SK-N-SH (cell line): ENCODE results near the gene SHBG. TPM values are rescaled to one million over a fixed set of nuclear protein-coding genes. Genes with fewer than 3 reads are reported as not detected.

Experiments used
- CTCF ChIA-PET: fragments of 300-600, 350-600 bp; formaldehyde crosslinking; extraction: SDS; loops from one replicate; lab custom pipeline; 2021; lab: Yijun Ruan, JAX
- POLR2A ChIA-PET: fragments of 350-600 bp; sonication (Branson Sonifier 250); formaldehyde crosslinking; extraction: SDS; loops from one replicate; lab custom pipeline; 2020; ENCODE audit warnings: antibody characterized with exemption, inconsistent platforms; lab: Yijun Ruan, JAX
- DNase-seq: peaks from one replicate; pipeline ENCODE4 v3.0.0; 2012
- H2AFZ ChIP-seq: fragments of 200-600 bp; sonication (generic); 2 replicates; pipeline ENCODE4 v1.8.1; 2016; ENCODE audit warnings: antibody characterized with exemption, mild to moderate bottlenecking, low read depth
- H3F3A ChIP-seq: fragments of 200-600 bp; sonication (generic); replicated peaks from 2 replicates; pipeline ENCODE3; 2016; ENCODE audit warnings: antibody characterized with exemption, mild to moderate bottlenecking; ENCODE audit not compliant: insufficient read depth
- H3K27ac ChIP-seq, 2 experiments: fragments of 200-500 bp in 1 of 2; fragments of 200-600 bp in 1 of 2; sonication (Bioruptor generic) in 1 of 2; sonication (generic), shearing (Covaris generic) in 1 of 2; 2 replicates each; pipeline versions ENCODE4 v1.5.1 to v1.6.1; 2014 to 2016; ENCODE audit warnings: low read depth in 2 of 2, inconsistent platforms in 1 of 2, low read length in 1 of 2, mild to moderate bottlenecking in 1 of 2, mixed read lengths in 1 of 2
- H3K27me3 ChIP-seq: fragments of 200-600 bp; sonication (generic), shearing (Covaris generic); 2 replicates; pipeline ENCODE4 v1.6.1; 2016; ENCODE audit warnings: mixed run types; ENCODE audit not compliant: insufficient read depth
- H3K36me3 ChIP-seq, 2 experiments: fragments of 200-500 bp in 1 of 2; fragments of 200-600 bp in 1 of 2; sonication (Bioruptor generic) in 1 of 2; sonication (generic) in 1 of 2; replicated peaks in 1 of 2; 2 replicates each; pipeline versions ENCODE3 to v1.5.1; 2014 to 2016; ENCODE audit warnings: low read length in 1 of 2, mild to moderate bottlenecking in 1 of 2; ENCODE audit not compliant: insufficient read depth in 2 of 2, control insufficient read depth in 1 of 2
- H3K4me1 ChIP-seq, 2 experiments: fragments of 200-500 bp in 1 of 2; fragments of 200-600 bp in 1 of 2; sonication (Bioruptor generic) in 1 of 2; sonication (generic), shearing (Covaris generic) in 1 of 2; 2 replicates each; pipeline versions ENCODE4 v1.5.1 to v1.6.1; 2014 to 2016; ENCODE audit warnings: low read depth in 1 of 2, low read length in 1 of 2, mixed run types in 1 of 2; ENCODE audit not compliant: insufficient read depth in 2 of 2, control insufficient read depth in 1 of 2
- H3K4me2 ChIP-seq: fragments of 200-600 bp; sonication (generic), shearing (Covaris generic); 2 replicates; pipeline ENCODE4 v1.6.1; 2017; ENCODE audit warnings: mixed run types
- H3K4me3 ChIP-seq, 2 experiments: fragments of 200-500 bp in 1 of 2; fragments of 200-600 bp in 1 of 2; sonication (Bioruptor generic) in 1 of 2; sonication (generic), shearing (Covaris generic) in 1 of 2; 2 replicates each; pipeline versions ENCODE4 v1.5.1 to v1.8.1; 2014 to 2016; ENCODE audit warnings: low read depth in 2 of 2, inconsistent platforms in 1 of 2, low read length in 1 of 2, mild to moderate bottlenecking in 1 of 2, mixed read lengths in 1 of 2, moderate library complexity in 1 of 2
- H3K79me2 ChIP-seq: fragments of 200-600 bp; sonication (generic); 2 replicates; pipeline ENCODE4 v1.8.1; 2017; ENCODE audit warnings: mild to moderate bottlenecking; ENCODE audit not compliant: insufficient read depth
- H3K9ac ChIP-seq: fragments of 200-600 bp; sonication (generic); 2 replicates; pipeline ENCODE4 v1.6.1; 2017; ENCODE audit warnings: mixed run types
- H3K9me2 ChIP-seq: fragments of 200-600 bp; sonication (generic); 2 replicates; pipeline ENCODE4 v1.6.1; 2017; ENCODE audit warnings: mixed run types
- H3K9me3 ChIP-seq: fragments of 200-600 bp; sonication (generic); 2 replicates; pipeline ENCODE4 v1.6.1; 2017; ENCODE audit warnings: mixed run types, mild to moderate bottlenecking, moderate library complexity
- H4K20me1 ChIP-seq: fragments of 200-600 bp; sonication (generic); 2 replicates; pipeline ENCODE4 v1.6.1; 2017; ENCODE audit warnings: mild to moderate bottlenecking, mixed run types; ENCODE audit not compliant: insufficient read depth
- CTCF ChIP-seq: fragments of 200-600 bp; sonication (generic); IDR thresholded peaks from 2 replicates; pipeline ENCODE4 v1.6.1; 2017; ENCODE audit warnings: antibody characterized with exemption, mild to moderate bottlenecking, moderate library complexity
- FOSL2 ChIP-seq: IDR thresholded peaks from 2 replicates; pipeline ENCODE4 v1.4.0; 2012; ENCODE audit warnings: low read depth, mild to moderate bottlenecking, moderate library complexity, borderline replicate concordance
- FOXJ3 ChIP-seq: sonication (generic); formaldehyde crosslinking; IDR thresholded peaks from 2 replicates; pipeline ENCODE4 v1.5.1; 2020; ENCODE audit warnings: mild to moderate bottlenecking, missing genetic modification reagents
- FOXM1 ChIP-seq: IDR thresholded peaks from 2 replicates; pipeline ENCODE4 v1.4.0; 2012; ENCODE audit warnings: low read depth, mild to moderate bottlenecking
- GABPA ChIP-seq: IDR thresholded peaks from 2 replicates; pipeline ENCODE4 v1.4.0; 2012; ENCODE audit warnings: low read depth, mild to moderate bottlenecking
- JUND ChIP-seq: IDR thresholded peaks from 2 replicates; pipeline ENCODE4 v1.4.0; 2012
- MAX ChIP-seq: IDR thresholded peaks from 2 replicates; pipeline ENCODE4 v1.4.0; 2012; ENCODE audit warnings: low read depth
- MEF2A ChIP-seq: IDR thresholded peaks from 2 replicates; pipeline ENCODE4 v1.4.0; 2012; ENCODE audit warnings: low read depth, borderline replicate concordance
- NFIC ChIP-seq: IDR thresholded peaks from 2 replicates; pipeline ENCODE4 v1.4.0; 2012; ENCODE audit warnings: borderline replicate concordance
- RCOR1 ChIP-seq: fragments of 150-350 bp; IDR thresholded peaks from 2 replicates; pipeline ENCODE4 v1.6.1; 2017; ENCODE audit warnings: antibody characterized with exemption, low read length
- REST ChIP-seq: IDR thresholded peaks from 2 replicates; pipeline ENCODE4 v1.6.1; 2012; ENCODE audit warnings: mild to moderate bottlenecking, low read depth, low read length, moderate library complexity
- RFX5 ChIP-seq: IDR thresholded peaks from 2 replicates; pipeline ENCODE4 v1.6.1; 2012; ENCODE audit warnings: mild to moderate bottlenecking, improper control_type of control experiment, low read length
- RXRA ChIP-seq: IDR thresholded peaks from 2 replicates; pipeline ENCODE4 v1.4.0; 2012; ENCODE audit warnings: low read depth, mild to moderate bottlenecking, borderline replicate concordance
- SIN3A ChIP-seq: IDR thresholded peaks from 2 replicates; pipeline ENCODE4 v1.6.1; 2012; ENCODE audit warnings: low read depth, mild to moderate bottlenecking, low read length, moderate library complexity, borderline replicate concordance
- SMC3 ChIP-seq: IDR thresholded peaks from 2 replicates; pipeline ENCODE4 v1.6.1; 2012; ENCODE audit warnings: low read depth, low read length, improper control_type of control experiment
- TAF1 ChIP-seq: IDR thresholded peaks from 2 replicates; pipeline ENCODE4 v1.6.1; 2012; ENCODE audit warnings: low read depth, mild to moderate bottlenecking, low read length, moderate library complexity, borderline replicate concordance
- TCF12 ChIP-seq: IDR thresholded peaks from 2 replicates; pipeline ENCODE4 v1.4.0; 2012
- TEAD4 ChIP-seq: IDR thresholded peaks from 2 replicates; pipeline ENCODE4 v1.4.0; 2012; ENCODE audit warnings: mild to moderate bottlenecking, borderline replicate concordance; ENCODE audit not compliant: insufficient read depth
- WGBS: methylation state at CpG from one replicate; pipeline ENCODE4 v1.1.6; 2017; ENCODE audit warnings: low lambda C conversion rate; 5-methylcytosine and 5-hydroxymethylcytosine counted together
- polyA plus RNA-seq, 3 experiments: library from polyadenylated mRNA; depleted of rRNA; stranded (reverse); fragments of >200 nt; gene quantifications; 2 replicates each; pipeline ENCODE4 v1.2.3, GENCODE V29; 2012

SHBG gene
- polyA plus RNA-seq (2012; rRNA removed): 0.70 and 1.1 TPM in 2 replicates
- polyA plus RNA-seq (2012; cell fraction: cytosol; rRNA removed): 0.33 and 0.39 TPM in 2 replicates
- 1.6 and 1.8 TPM in 2 replicates for polyA plus RNA-seq (2012; cell fraction: nucleus; rRNA removed)

GRCh38 chr17:7629939-7630571 lies at the start of gene SHBG:
TSS of gene SHBG (plus strand) at chr17:7630135. CDS start at chr17:7630173, 38 bp downstream.
- H3K27me3 ChIP-seq: no peaks in the 10 kb centered on the region
- H3K36me3 ChIP-seq: no peaks in the 10 kb centered on the region
- POLR2A ChIA-PET: interaction anchor here (4.6 kb wide), 1 partner anchor 57 kb away, joined by 31 read pairs; the partner anchor contains the start of genes TP53 and WRAP53
- no peak within 1 kb of the TSS for H3K9ac ChIP-seq
- H3K4me1 ChIP-seq: peaks cover 0 to 20% of the 10 kb centered on the region in 2 experiments; a peak in 1 of 4 replicates
- H3K4me3 ChIP-seq: no peak within 1 kb of the TSS
- peaks cover 10% of the 10 kb centered on the region; the same call in 1 of the 2 replicates for H3K79me2 ChIP-seq
- no peaks in the 10 kb centered on the region for H3F3A ChIP-seq
- CTCF ChIA-PET: interaction anchor here (11.8 kb wide), 1 partner anchor 58 kb away, joined by 166 read pairs; the partner anchor contains the start of genes TP53 and WRAP53
- no peak for DNase-seq
- no peaks in the 10 kb centered on the region for H3K9me2 ChIP-seq
- H4K20me1 ChIP-seq: no peaks in the 10 kb centered on the region
- H3K4me2 ChIP-seq: no peak within 1 kb of the TSS
- H3K27ac ChIP-seq: no peak within 1 kb of the TSS
- 84% methylated on average over 12 of the region's 13 CpGs for WGBS
- no peaks in the 10 kb centered on the region for H3K9me3 ChIP-seq
- TF ChIP-seq TCF12 (no peak), JUND (no peak), CTCF (no peak), TEAD4 (no peak), FOXJ3 (CRISPR knock-in tag) (no peak), TAF1 (no peak), RFX5 (no peak), RCOR1 (no peak), REST (no peak), MAX (no peak), MEF2A (no peak), FOSL2 (no peak), RXRA (no peak), GABPA (no peak), NFIC (no peak), SIN3A (no peak), FOXM1 (no peak), SMC3 (no peak)
- TF ChIP-seq, all 33 proteins: peak for 0
- H2AFZ ChIP-seq: no peak within 1 kb of the TSS
